HFF-Myc (cell line): ENCODE data around the gene STXBP6.

ENCODE experiments used
- DNase-seq: peaks from one replicate; pipeline ENCODE4 v3.0.0-alpha.2; 2011; ENCODE audit warnings: low read depth; ENCODE audit errors: extremely low read depth
- H3K4me3 ChIP-seq: replicated peaks from 2 replicates; pipeline ENCODE4 v1.5.1; 2011; ENCODE audit warnings: low read depth, mild to moderate bottlenecking, control low read depth, low read length
- CTCF ChIP-seq: IDR thresholded peaks from 2 replicates; pipeline ENCODE4 v1.5.1; 2012; ENCODE audit warnings: mild to moderate bottlenecking, low read depth, low read length, control low read depth; ENCODE audit errors: missing control alignments

STXBP6 gene

GRCh38 chr14:24952851-24953666 is 96.9 kb downstream of the STXBP6 start:
- no peak for DNase-seq
- H3K4me3 ChIP-seq, result no peak overlapping the region
- peak; percentile 10 for TF ChIP-seq CTCF

DNA sequence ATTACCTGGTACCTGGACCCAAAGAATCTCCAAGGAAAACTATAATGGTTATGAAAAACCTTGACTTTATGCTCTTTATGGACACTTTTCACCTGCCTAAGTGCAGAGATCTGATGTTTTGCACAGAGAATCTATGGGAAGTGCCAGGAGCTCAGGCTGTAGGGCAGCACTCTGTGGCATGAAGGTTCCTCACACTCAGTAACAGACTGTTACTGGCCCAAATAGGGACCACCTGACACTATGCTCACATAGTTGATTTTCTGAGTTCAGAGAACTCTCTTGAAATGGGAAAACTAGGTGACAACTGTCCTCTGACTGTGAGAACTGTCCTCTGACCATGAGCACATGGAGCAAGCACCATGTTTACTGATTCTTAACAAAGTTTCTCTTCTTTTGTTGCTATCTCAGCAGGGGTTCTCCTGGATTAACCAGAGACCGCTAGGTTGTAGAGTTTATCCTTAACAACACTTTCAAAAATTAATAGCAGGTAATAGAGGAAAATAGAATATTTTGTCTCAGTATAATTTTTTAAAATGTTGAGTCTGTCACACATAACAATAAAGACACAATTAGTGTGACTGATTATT is 101.6 kb downstream of the STXBP6 start:
- TF ChIP-seq CTCF, result no peak
- no peak overlapping the region for H3K4me3 ChIP-seq
- DNase-seq, result no peak

- no peak overlapping the region for H3K4me3 ChIP-seq
- no peak for TF ChIP-seq CTCF
- DNase-seq, result no peak
Measured at GRCh38 chr14:24947131-24947530, 102.8 kb downstream of the STXBP6 start.

DNA sequence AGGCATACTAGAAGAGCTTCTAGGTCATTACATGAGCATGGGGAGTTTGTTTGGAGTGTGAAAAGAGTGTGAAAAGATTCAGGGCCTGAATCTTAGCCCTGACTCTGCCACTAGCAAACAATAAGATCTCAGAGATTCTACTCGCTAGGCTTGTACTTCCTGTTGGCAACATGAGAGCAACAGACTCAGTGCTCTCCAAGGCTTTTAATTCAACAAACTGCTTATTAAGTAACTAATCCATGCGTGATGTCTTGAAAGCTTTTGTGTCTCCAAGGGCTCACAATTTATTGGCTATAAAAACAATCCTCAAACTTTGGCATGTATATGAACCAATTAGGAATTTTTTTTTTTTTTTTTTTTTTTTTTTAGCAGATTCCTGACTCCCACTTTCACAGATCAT is 105.1 kb downstream of the STXBP6 start:
- no peak overlapping the region for H3K4me3 ChIP-seq
- no peak for TF ChIP-seq CTCF
- no peak for DNase-seq

DNA sequence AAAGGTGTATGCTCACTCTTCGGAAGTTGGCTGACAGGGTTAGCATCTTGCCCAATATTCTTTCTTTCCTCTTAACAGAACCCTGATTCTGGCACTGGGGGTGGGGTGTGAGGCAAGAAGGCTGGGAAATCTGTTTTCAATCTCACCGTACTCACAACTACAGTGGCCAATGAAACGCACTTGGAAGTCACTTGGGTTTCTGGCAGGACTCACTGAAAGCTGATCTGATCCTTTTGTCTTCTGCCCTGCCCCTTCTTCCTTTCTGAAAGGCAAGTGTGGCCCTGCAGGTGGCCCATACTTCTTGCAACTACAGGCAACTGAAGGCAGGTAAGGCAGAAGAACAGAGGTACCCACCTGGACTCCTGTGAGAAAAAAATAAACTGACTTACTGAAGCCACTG is 106.9 kb downstream of the STXBP6 start:
- DNase-seq, result peak; percentile 60
- TF ChIP-seq CTCF, result no peak
- H3K4me3 ChIP-seq, result no peak overlapping the region

DNA sequence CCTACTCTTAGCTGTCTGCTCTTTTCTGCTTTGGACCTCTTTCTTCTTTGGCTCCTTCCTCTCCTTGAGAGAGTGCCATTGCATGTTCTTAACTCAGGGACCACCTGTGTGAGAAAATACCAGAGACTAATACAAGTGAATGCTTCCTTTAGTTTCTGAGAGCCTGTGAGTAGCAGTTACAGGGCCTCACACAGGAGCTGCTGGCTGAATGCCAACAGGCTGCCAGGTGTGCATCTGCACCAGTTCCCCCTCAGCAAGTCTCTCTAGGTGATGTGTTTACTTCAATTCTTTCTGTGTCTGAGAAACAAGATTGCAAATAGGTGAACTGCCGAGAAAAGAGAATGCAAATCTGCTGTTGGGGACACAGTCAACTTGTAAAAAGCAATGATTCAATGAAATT is 108.2 kb downstream of the STXBP6 start:
- TF ChIP-seq CTCF, result no peak
- no peak for DNase-seq
- H3K4me3 ChIP-seq, result no peak overlapping the region
